Tibial nerve (tissue), 4 donors: ENCODE measurements around the gene CALML3. TPM values are rescaled to one million over a fixed set of nuclear protein-coding genes. Genes with fewer than 3 reads are reported as not detected.
A peak's percentile ranks its signal among the peaks of the same experiment; 100 is the strongest.

Experiments
- DNase-seq, 2 donors: peaks; one replicate each; pipeline ENCODE4 v3.0.0-alpha.2; 2019; ENCODE audit warnings: low spot score in 2 of 2
- H3K27ac ChIP-seq, 4 donors: fragments of 200-600 bp; sonication (generic) in 3 of 4; one replicate each; pipeline ENCODE4 v1.5.1; 2017 to 2019; ENCODE audit warnings: mild to moderate bottlenecking in 1 of 4
- H3K27me3 ChIP-seq, 2 donors: fragments of 200-600 bp; sonication (generic) in 1 of 2; one replicate each; pipeline versions ENCODE4 v1.5.1 to v1.6.0; 2017 to 2019
- H3K36me3 ChIP-seq, 3 donors: fragments of 200-600 bp; sonication (generic); one replicate each; pipeline ENCODE4 v1.5.1; 2018 to 2019
- H3K4me1 ChIP-seq, 4 donors: fragments of 200-600 bp; sonication (generic) in 3 of 4; one replicate each; pipeline ENCODE4 v1.5.1; 2017 to 2019
- H3K4me3 ChIP-seq, 4 donors: fragments of 200-600 bp; sonication (generic) in 3 of 4; one replicate each; pipeline ENCODE4 v1.5.1; 2017 to 2019; ENCODE audit warnings: mild to moderate bottlenecking in 1 of 4, moderate library complexity in 1 of 4
- H3K9me3 ChIP-seq, 4 donors: fragments of 200-600 bp; sonication (generic) in 3 of 4; one replicate each; pipeline ENCODE4 v1.5.1; 2017 to 2019
- EP300 ChIP-seq, 2 donors: sonication (generic); formaldehyde crosslinking; IDR thresholded peaks; one replicate each; pipeline ENCODE4 v1.6.1; 2017; ENCODE audit warnings: antibody characterized with exemption in 2 of 2, mild to moderate bottlenecking in 1 of 2
- POLR2A ChIP-seq, 2 donors: fragments of 450-650 bp; IDR thresholded peaks; one replicate each; pipeline ENCODE4 v1.6.1; 2017; ENCODE audit warnings: antibody characterized with exemption in 2 of 2, mild to moderate bottlenecking in 2 of 2, moderate library complexity in 2 of 2
- WGBS, 2 donors: methylation state at CpG; one replicate each; pipeline ENCODE4 v1.1.5; 2018; 5-methylcytosine and 5-hydroxymethylcytosine counted together
- total RNA-seq, 4 donors: library from RNA; depleted of rRNA; stranded (reverse); fragments of >200 nt; gene quantifications; one replicate each; pipeline ENCODE4 v1.1.0, GENCODE V29; 2016
- TF ChIP-seq, protein P1 (sequence below), 5 experiments: fragments of 200-600 bp in 3 of 5; fragments of 450-650 bp in 2 of 5; sonication (generic) in 3 of 5; IDR thresholded peaks; one replicate each; pipeline ENCODE4 v1.5.1; 2016 to 2019; ENCODE audit warnings: antibody characterized with exemption in 5 of 5, mild to moderate bottlenecking in 3 of 5, moderate library complexity in 2 of 5

CALML3 gene
- total RNA-seq, 4 donors from 2014 or later: not detected

DNA sequence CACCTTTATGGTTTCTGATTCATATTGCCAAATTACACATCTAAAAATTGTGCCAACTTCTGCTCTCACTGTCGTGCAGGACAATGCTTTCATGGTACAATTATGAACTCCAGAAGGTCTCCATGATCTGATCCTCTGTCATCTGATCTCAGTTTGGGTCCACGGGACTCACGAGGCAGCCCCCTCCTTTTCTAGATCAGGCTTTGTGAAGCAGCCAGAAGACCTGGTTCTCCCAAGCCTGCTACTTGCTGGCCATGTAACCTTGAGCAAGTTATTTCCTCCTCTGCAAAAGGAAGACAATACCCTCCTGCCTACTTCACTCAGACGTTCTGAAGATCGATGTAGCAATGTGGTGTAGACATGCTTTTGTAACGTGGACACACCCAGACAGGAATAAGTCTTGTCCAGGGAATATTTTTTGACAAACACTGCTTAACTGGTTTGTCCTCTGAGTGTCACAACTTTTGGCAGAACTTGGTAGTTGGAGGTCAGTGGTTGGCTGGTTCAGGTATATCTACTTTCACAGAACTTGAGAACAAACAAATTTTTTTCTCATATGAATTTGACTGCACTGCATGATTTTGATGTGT, 19.6 kb downstream of the CALML3 start:
- peaks cover 0 to 43% (median 32%) of the 10 kb centered on the region in 4 donors for H3K4me1 ChIP-seq
- no peak overlapping the region for H3K4me3 ChIP-seq
- no peaks in the 10 kb centered on the region for H3K36me3 ChIP-seq
- 85% methylated on average over 6 of the region's 6 CpGs for whole genome bisulfite sequencing, 2 donors
- no peak for DNase-seq
- no peak overlapping the region for H3K27ac ChIP-seq
- H3K9me3 ChIP-seq: peaks cover 0 to 37% (median 2%) of the 10 kb centered on the region in 4 donors
- TF ChIP-seq POLR2A (IDR thresholded peaks at IDR 0.05) (no peak), EP300 (IDR thresholded peaks at IDR 0.05) (no peak)
- TF ChIP-seq, protein P1, sequence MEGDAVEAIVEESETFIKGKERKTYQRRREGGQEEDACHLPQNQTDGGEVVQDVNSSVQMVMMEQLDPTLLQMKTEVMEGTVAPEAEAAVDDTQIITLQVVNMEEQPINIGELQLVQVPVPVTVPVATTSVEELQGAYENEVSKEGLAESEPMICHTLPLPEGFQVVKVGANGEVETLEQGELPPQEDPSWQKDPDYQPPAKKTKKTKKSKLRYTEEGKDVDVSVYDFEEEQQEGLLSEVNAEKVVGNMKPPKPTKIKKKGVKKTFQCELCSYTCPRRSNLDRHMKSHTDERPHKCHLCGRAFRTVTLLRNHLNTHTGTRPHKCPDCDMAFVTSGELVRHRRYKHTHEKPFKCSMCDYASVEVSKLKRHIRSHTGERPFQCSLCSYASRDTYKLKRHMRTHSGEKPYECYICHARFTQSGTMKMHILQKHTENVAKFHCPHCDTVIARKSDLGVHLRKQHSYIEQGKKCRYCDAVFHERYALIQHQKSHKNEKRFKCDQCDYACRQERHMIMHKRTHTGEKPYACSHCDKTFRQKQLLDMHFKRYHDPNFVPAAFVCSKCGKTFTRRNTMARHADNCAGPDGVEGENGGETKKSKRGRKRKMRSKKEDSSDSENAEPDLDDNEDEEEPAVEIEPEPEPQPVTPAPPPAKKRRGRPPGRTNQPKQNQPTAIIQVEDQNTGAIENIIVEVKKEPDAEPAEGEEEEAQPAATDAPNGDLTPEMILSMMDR (IDR thresholded peaks at IDR 0.05): no peak
- no peaks in the 10 kb centered on the region for H3K27me3 ChIP-seq

DNA sequence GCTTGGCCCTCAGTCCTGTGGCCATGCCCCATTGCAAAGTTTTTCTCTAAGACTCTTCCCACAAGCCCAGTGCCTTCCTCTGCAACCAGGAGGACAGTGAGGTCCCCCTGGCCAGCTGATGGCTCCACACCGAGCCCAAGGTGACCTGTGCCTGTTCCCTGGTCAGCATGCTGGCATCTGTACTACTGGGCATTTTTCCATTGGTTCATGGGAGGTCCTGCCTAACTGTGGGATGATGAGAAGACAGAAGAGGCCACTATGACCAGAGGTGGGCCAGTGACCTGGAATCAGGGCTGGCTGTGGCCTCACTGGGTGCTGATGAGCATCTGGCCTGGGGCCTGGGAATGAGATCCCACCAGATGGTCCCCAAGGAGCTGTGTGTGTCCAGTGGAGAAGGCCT, 20.2 kb downstream of the CALML3 start:
- 71 to 90% methylated on average over 1 of the region's 1 CpG for WGBS, 2 donors
- Histone ChIP-seq H3K36me3 (no peaks in the 10 kb centered on the region), H3K4me1 (peaks cover 0 to 47% (median 32%) of the 10 kb centered on the region in 4 donors), H3K27ac (peak overlapping the region in 1 of 4 donors; percentile 78), H3K4me3 (no peak overlapping the region), H3K27me3 (no peaks in the 10 kb centered on the region), H3K9me3 (peaks cover 0 to 37% (median 2%) of the 10 kb centered on the region in 4 donors)
- TF ChIP-seq EP300 (IDR thresholded peaks at IDR 0.05) (no peak), POLR2A (IDR thresholded peaks at IDR 0.05) (no peak)
- TF ChIP-seq, protein P1 (IDR thresholded peaks at IDR 0.05): no peak
- peak in 1 of 2 donors; percentile 11 for DNase-seq

DNA sequence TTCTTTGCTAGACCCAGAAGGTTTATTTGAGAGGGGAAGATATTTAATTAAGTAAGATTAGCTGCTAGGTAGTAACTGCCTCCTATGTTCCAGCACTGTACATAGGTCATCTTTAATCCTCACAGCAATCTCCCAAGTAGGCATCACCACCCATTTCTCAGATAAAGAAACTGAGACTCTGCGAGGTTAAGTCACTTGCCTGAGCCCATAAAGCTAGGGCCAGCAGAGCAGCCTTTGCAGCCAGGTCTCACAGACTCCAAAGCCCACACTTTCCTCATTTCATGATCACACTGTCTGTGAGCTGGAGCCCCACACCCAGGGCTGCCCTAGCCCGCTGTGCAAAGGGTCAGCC, 20.6 kb downstream of the CALML3 start:
- peaks cover 0 to 36% (median 2%) of the 10 kb centered on the region in 4 donors for H3K9me3 ChIP-seq
- WGBS, 2 donors: 74 to 82% methylated on average over 2 of the region's 2 CpGs
- no peak overlapping the region for H3K4me3 ChIP-seq
- DNase-seq: no peak
- no peaks in the 10 kb centered on the region for H3K27me3 ChIP-seq
- H3K36me3 ChIP-seq: no peaks in the 10 kb centered on the region
- peak overlapping the region; percentile 4 to 82 (median 72) for H3K27ac ChIP-seq
- peaks cover 0 to 47% (median 32%) of the 10 kb centered on the region in 4 donors for H3K4me1 ChIP-seq
- TF ChIP-seq POLR2A (IDR thresholded peaks at IDR 0.05) (no peak), EP300 (IDR thresholded peaks at IDR 0.05) (no peak)
- TF ChIP-seq, protein P1 (IDR thresholded peaks at IDR 0.05): no peak

DNA sequence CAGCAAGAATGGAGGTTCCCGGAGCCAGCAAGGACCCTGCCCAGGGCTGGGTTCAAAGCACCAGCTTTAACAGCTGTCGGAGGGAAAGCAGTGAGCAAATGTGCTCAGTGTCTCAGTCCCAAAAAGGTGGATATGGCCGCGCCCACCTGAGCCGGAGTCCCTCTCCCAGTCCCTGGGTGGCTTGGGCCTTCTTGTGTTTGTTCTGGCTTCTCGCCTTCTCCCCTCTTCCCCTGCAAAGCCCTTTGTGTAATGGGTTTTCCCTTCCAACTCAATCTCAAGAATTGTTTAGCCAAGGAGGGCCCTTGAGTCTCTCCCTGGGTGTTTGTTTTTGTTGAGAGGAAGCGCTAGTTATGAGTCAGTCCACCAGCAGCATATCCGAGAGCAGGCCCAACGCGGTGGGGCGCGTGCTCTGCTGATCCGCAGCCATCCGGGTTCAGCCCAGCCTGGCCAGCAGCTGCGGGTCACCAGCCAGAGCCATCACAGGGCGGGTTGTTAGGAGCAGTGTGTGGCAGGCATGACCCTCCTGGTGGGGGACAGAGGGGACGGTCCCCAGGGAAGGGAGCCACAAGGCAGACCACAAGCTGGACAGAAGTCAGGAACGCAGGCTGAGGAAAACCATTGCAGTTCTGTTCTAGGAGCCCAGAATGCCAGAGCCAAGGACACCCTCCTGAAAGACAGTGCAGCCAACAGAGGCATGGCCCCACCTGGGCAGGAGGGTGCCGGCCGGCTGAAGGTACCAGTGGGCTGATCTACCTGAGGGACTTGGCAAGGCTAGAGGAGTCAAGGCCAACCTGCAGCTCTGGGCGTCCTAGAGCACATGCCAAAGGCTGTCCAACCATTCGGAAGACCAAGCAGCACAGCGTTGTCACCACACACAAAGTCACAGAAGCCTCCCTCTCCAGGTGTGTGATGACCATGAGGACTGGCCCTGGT, 21.3 kb downstream of the CALML3 start:
- peak overlapping the region; percentile 61 to 82 (median 72) for H3K27ac ChIP-seq
- no peaks in the 10 kb centered on the region for H3K36me3 ChIP-seq
- no peak overlapping the region for H3K4me3 ChIP-seq
- WGBS, 2 donors: 64 to 73% methylated on average over 18 to 20 of the region's 23 CpGs
- DNase-seq: peak; percentile 54
- H3K4me1 ChIP-seq: peaks cover 0 to 47% (median 32%) of the 10 kb centered on the region in 4 donors
- no peak for TF ChIP-seq POLR2A (IDR thresholded peaks at IDR 0.05)
- TF ChIP-seq, protein P1 (IDR thresholded peaks at IDR 0.05): no peak
- TF ChIP-seq EP300 (IDR thresholded peaks at IDR 0.05): peak in 1 of 2 donors; percentile 52
- no peaks in the 10 kb centered on the region for H3K27me3 ChIP-seq
- H3K9me3 ChIP-seq: peaks cover 0 to 30% (median 2%) of the 10 kb centered on the region in 4 donors
